ENCODE measurements around the gene ISLR2.

The ISLR2 gene

GRCh38 chr15:74179101-74179841 lies 48.9 kb downstream of the ISLR2 start:
- DNase-seq = peak; percentile 37 to 82

- DNase-seq = no peak
Observed at GRCh38 chr15:74179983-74180880, 49.8 kb downstream of the ISLR2 start.

GRCh38 chr15:74180881-74181602 lies 50.7 kb downstream of the ISLR2 start:
- DNase-seq = no peak

- DNase-seq = no peak
Observed at GRCh38 chr15:74182131-74182530, 51.7 kb downstream of the ISLR2 start.

- DNase-seq = no peak
Observed at GRCh38 chr15:74184582-74185091, 54.3 kb downstream of the ISLR2 start.

GRCh38 chr15:74185710-74186348 lies 55.4 kb downstream of the ISLR2 start:
- DNase-seq = no peak

All from SW 1271 (cell line).